Jurkat, Clone E6-1 (cell line): ENCODE measurements around the gene PGP.

Experiments
- DNase-seq: peaks from one replicate; pipeline ENCODE4 v3.0.0-alpha.2; 2011; ENCODE audit warnings: low read depth, low spot score
- H3K4me3 ChIP-seq: 2 replicates; pipeline ENCODE4 v1.5.1; 2011; ENCODE audit warnings: mild to moderate bottlenecking, low read length, control low read depth, moderate library complexity

PGP gene

GRCh38 chr16:2228161-2228824, 13.7 kb upstream of the PGP start:
- no peak for DNase-seq

DNA sequence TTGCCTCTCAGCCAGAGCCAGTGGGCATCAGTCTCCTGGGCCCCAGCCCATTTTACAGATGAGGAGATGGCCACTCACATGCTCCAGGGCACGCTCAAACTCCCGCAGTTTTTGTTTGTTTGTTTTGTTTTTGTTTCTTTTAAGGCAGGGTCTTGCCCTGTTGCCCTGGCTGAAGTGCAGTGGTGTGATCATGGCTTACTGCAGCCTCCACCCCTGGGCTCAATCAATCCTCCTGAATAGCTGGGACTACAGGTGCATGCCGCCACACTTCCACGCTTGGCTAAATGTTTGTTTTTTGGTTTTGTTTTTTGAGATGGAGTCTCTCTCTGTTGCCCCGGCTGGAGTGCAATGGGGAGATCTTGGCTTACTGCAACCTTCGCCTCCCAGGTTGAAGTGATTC, 12.3 kb upstream of the PGP start:
- H3K4me3 ChIP-seq, result no peak overlapping the region
- no peak for DNase-seq

More at GRCh38 chr16:2228161-2228824, 13.7 kb upstream of the PGP start:
- H3K4me3 ChIP-seq, result no peak overlapping the region

DNA sequence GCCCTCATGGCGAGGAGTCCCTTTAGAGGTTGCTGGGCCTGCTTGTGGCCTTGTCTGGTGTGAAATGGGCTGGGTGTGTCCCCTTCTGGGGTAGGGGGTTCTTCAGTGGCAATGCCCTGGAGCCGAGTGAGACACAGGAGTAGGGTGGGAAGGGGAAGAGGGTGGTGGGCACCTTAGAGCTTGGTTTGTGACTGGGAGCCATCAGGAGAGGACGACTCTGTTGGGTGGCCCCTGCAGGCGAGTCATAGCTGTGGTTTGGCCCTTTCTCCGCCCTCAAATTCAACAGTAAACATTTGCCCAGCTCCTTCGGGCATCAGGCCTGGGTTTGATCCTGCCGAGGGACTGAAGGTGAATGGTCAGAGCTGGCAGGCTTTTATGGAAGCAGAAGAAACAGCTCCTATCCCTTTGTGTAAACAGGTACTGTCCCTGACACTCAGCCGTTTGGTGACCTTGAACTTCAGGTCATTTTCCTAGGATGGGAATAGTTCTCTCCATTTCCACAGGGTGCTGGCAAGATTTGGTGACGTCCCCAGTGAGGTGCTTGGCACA, 11.7 kb upstream of the PGP start:
- DNase-seq, result no peak
- H3K4me3 ChIP-seq, result no peak overlapping the region

GRCh38 chr16:2223942-2224486, 9.4 kb upstream of the PGP start:
- no peak for DNase-seq
- peak overlapping the region; percentile 89 for H3K4me3 ChIP-seq

GRCh38 chr16:2223221-2223941, 8.7 kb upstream of the PGP start, which contains the start of gene E4F1:
TSS of gene E4F1 (plus strand) at chr16:2223591. CDS start at chr16:2223614, 23 bp downstream.
- peak; percentile 99 for DNase-seq
- peak within 1 kb of the TSS; percentile 89 for H3K4me3 ChIP-seq

DNA sequence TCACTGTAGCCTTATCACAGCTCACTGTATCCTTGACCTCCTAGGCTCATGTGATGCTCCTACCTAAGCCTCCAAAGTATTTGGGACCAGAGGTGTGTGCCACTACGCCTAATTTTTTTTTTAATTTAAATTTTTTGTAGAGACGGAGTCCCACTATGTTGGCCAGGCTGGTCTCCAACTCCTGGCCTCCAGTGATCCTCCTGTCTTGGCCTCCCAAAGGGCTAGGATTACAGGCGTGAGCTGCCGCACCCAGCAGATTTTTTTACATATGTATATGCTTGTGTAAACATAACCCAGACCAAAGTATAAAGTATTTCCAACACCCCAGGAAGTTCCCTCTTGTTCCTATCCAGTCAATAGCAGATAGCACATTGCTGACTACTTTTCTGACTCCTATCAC, 1.7 kb upstream of the PGP start:
- H3K4me3 ChIP-seq, result peak overlapping the region; percentile 92
- DNase-seq, result no peak

DNA sequence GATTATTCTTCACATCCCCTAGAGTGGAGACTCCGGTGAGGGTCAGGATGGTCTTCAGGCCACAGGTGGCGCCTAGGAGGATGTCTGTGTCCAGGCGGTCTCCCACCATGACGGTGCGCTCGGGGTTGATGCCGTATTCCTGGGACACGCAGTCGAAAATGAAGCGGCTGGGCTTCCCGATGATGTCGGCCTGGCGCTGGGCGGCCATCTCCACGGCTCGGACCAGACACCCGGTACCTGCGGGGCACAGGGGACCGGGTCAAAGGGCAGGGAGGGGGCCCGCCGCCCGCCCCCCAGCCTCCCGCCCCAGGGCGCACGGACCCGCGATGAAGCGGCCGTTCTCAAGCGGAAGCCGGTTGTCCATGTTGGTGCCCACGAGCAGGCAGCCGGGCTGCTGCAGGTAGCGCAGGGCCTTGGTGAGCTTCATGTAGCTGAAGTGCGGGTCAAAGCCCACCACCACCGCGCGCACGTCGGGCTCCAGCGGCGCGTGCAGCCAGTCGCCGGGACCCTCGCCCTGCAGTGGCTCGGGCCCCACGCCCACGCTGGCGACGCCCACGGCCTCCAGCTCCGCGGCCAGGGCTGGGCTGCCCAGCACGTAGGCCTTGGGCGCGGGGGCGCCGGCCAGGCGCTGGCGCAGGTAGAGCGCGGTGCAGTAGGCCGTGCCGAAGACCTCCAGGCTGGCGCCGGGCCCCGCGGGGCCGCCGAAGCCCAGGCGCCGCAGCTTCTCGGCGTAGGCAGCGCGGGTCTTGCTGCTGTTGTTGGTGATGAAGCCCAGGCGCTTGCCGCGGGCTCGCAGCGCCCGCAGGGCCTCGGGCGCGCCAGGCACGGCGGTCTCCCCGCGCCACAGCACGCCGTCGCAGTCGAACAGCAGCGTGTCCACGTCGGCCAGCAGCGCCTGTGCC, 572 bp downstream of the PGP start:
- DNase-seq, result no peak
- peak overlapping the region; percentile 60 for H3K4me3 ChIP-seq

DNA sequence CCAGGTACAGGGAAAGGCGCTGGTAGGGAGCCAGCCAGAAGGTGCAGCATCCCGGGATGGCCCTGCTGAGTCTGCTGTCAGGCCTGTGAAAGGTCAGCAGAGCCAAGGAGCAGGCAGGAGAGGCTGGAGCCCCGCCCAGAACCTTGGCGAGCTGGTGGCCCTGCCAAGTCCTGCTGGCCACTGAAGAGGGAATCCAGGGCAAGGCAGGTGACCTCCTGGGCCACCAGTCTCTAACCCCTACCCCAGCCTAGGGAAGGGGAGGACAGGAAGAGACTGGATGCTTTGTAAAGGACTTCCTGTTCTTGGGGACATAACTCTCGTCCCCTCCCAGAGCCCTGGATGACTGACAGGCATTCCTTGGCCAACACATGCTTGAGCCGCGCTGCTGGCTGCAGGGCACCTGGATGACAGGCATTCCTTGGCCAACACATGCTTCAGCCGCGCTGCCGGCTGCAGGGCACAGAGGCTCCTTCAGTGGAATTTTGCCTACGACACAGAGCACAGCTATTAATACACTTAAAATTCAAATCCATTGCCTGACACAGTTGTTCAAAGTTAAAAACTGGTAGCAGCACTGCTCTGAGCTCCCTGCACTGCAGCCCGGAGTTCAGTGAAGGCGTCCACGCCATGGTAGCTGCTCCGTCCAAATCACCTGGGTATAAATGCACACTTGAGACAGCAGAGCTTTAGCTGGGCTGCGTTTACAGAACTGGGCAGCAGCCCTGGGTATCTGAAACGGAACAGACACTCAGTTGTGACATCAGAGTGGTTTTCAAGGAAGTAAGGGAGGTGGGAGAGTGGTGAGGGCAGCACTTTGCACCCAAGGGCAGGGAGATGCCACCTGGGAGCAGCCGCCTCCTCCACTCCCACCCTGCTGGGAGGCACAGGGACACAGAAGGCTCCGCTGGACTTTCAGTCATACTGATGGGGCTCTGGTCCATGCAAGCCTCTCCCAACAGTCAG, 2.0 kb downstream of the PGP start:
- H3K4me3 ChIP-seq, result peak overlapping the region; percentile 60
- DNase-seq, result no peak

- no peak for DNase-seq
- no peak overlapping the region for H3K4me3 ChIP-seq
Observed at GRCh38 chr16:2211923-2212347, 2.7 kb downstream of the PGP start.

- no peak within 1 kb of the TSS for H3K4me3 ChIP-seq
- DNase-seq, result no peak
Observed at GRCh38 chr16:2210386-2211365, 4.0 kb downstream of the PGP start, which contains the start of gene BRICD5. TSS of gene BRICD5 (minus strand) at chr16:2210863. CDS start at chr16:2210833, 30 bp downstream.

DNA sequence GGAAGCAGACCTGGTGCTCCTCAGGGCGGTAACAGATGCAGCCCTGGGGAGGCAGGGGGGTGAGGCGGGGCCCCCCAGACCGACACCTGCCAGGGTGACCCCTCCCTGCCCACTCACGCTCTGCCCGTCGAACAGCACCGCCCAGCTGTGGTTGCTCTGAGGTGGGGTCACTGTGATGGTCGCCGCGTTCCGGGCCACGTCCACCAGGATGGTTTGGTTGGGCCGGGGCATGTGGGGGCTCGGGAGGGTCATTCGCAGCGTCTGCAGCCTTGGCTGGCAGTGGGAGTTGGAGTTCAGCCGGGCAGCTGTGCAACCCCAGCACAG, 4.7 kb downstream of the PGP start:
- DNase-seq, result no peak
- H3K4me3 ChIP-seq, result no peak overlapping the region

DNA sequence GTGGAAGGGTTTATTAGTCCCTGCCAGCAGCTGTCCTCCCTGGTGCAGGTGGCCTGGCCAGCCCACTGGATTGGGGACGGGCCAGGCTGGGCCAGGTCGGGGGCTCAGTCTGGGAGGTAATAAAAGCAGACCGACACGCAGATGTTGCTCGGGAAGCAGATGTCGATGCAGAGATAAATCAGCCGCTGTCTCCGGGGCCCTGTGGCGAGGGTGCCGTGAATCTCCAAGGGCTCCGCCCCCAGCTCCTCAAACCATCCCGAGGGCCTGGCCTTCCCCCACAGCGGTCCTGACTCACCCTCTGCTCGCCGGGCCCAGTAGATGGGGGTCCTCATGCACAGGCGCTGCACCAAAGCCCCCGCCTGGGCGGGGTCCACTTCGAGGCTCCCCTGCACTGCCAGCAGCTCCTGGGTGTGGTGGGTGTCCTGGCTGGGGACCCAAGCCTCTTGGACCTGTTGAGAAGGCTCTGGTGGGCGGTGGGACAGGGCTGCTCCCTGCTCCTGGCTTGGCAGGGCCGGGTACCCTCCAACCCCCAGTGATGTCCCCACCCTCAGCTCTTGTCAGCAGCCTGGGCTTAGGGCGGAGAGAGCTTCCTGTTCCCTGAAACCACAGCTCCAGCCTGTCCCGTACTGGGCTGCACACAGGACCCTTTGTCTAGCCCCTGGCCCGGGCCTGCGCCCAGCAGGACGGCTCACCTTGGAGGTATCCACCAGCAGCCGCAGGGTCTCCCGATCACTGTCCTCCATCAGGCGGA, 5.2 kb downstream of the PGP start:
- no peak for DNase-seq

GRCh38 chr16:2208772-2209171, 5.9 kb downstream of the PGP start:
- no peak for DNase-seq
- H3K4me3 ChIP-seq, result no peak overlapping the region

More for the DNA sequence above, 5.2 kb downstream of the PGP start:
- no peak overlapping the region for H3K4me3 ChIP-seq

GRCh38 chr16:2208308-2208707, 6.3 kb downstream of the PGP start:
- H3K4me3 ChIP-seq, result no peak overlapping the region

DNA sequence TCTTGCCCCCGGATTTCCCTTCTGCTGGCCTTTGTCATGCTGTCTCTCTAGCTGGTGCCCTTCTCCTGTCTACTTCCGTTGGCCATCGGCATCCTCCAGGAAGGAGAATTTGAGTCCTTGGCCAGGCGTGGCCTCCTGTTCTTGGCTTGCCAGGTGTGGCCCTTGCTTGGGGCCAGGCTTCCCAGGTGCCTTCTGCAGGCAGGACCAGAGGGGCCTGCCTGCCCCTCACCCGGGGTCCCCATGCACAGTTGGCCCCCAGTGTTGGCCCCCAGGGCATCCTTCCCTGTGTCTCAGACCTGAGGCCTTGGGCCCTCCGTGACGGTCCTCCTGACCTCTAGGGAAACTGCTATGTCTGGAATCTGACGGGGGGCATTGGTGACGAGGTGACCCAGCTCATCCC, 6.8 kb downstream of the PGP start:
- no peak overlapping the region for H3K4me3 ChIP-seq
- DNase-seq, result no peak

More at GRCh38 chr16:2208308-2208707, 6.3 kb downstream of the PGP start:
- no peak for DNase-seq

DNA sequence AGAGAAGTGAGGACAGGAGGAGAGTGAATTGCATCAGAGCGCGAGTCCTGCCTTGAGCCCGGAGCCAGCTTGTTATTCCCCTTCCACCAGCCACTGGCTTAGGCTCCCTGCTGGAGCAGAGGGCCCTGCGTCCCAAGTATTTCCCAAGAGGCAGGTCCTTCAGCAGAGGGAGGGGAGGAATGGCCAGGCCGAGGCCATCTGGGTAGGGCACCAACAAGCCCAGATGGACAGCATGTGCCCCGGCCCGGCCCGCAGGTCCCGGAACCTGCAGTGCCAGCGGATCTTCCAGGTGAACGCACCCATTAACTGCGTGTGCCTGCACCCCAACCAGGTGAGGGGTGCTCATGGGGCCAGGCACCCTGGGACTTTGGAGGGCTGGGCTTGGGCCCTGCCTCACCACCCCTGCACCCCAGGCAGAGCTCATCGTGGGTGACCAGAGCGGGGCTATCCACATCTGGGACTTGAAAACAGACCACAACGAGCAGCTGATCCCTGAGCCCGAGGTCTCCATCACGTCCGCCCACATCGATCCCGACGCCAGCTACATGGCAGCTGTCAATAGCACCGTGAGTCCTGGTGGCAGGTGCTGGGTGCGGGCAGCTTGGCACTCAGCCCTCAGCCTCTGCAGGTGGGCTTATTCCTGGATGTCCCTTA, 7.7 kb downstream of the PGP start:
- DNase-seq, result no peak
- H3K4me3 ChIP-seq, result peak overlapping the region; percentile 88
